Peyer's patch (tissue), 4 donors: Measurements from ENCODE around the gene LY6G6F. TPM values are rescaled to one million over a fixed set of nuclear protein-coding genes. Genes with fewer than 3 reads are reported as not detected.

ENCODE experiments used
- DNase-seq, 3 donors: peaks; one replicate each; pipeline ENCODE4 v3.0.0-alpha.2; 2017 to 2019
- H3K27ac ChIP-seq, 4 donors: fragments of 200-600 bp; sonication (generic); one replicate each; pipeline ENCODE4 v1.5.1; 2016 to 2019
- H3K27me3 ChIP-seq, 2 donors: fragments of 200-600 bp; sonication (generic); one replicate each; pipeline ENCODE4 v1.5.1; 2019
- H3K36me3 ChIP-seq, 3 donors: fragments of 200-600 bp; sonication (generic); one replicate each; pipeline ENCODE4 v1.5.1; 2016 to 2019
- H3K4me1 ChIP-seq, 4 donors: fragments of 200-600 bp; sonication (generic); one replicate each; pipeline ENCODE4 v1.5.1; 2016 to 2019
- H3K4me3 ChIP-seq, 4 donors: fragments of 200-600 bp; sonication (generic); 1 replicate in 3 of 4; 2 replicates in 1 of 4; pipeline ENCODE4 v1.5.1; 2016 to 2019; ENCODE audit warnings: mild to moderate bottlenecking in 1 of 4
- H3K9me3 ChIP-seq, 4 donors: fragments of 200-600 bp; sonication (generic); one replicate each; pipeline ENCODE4 v1.5.1; 2016 to 2019; ENCODE audit warnings: mild to moderate bottlenecking in 1 of 4
- CTCF ChIP-seq, 6 experiments: fragments of 450-650 bp in 4 of 6; fragments of 200-600 bp in 2 of 6; sonication (generic) in 1 of 6; IDR thresholded peaks; one replicate each; pipeline ENCODE4 v1.5.1; 2017 to 2019; ENCODE audit warnings: antibody characterized with exemption in 6 of 6, mild to moderate bottlenecking in 3 of 6, moderate library complexity in 1 of 6
- POLR2A ChIP-seq, 2 donors: fragments of 450-650 bp; IDR thresholded peaks; one replicate each; pipeline ENCODE4 v1.5.1; 2017; ENCODE audit warnings: antibody characterized with exemption in 2 of 2, mild to moderate bottlenecking in 2 of 2, moderate library complexity in 2 of 2
- total RNA-seq, 4 donors: library from RNA; depleted of rRNA; stranded (reverse); fragments of >200 nt; gene quantifications; one replicate each; pipeline ENCODE4 v1.1.0, GENCODE V29; 2016

The LY6G6F gene
- total RNA-seq, 4 donors from 2014 or later: not detected

- DNase-seq: no peak
- Histone ChIP-seq H3K27ac (no peak overlapping the region), H3K36me3 (no peaks in the 10 kb centered on the region), H3K9me3 (no peaks in the 10 kb centered on the region), H3K27me3 (no peaks in the 10 kb centered on the region), H3K4me3 (no peak overlapping the region), H3K4me1 (peaks cover 4 to 22% (median 20%) of the 10 kb centered on the region in 4 donors)
- TF ChIP-seq POLR2A (IDR thresholded peaks at IDR 0.05) (no peak), CTCF (IDR thresholded peaks at IDR 0.05) (no peak)
These were observed 36.2 kb downstream of the LY6G6F start for GRCh38 chr6:31742894-31743293.

GRCh38 chr6:31744422-31744821 is 37.8 kb downstream of the LY6G6F start:
- no peak for DNase-seq
- H3K27ac ChIP-seq: no peak overlapping the region
- H3K4me3 ChIP-seq: no peak overlapping the region
- peaks cover 0 to 9% (median 7%) of the 10 kb centered on the region in 4 donors for H3K4me1 ChIP-seq
- H3K9me3 ChIP-seq: no peaks in the 10 kb centered on the region
- H3K27me3 ChIP-seq: no peaks in the 10 kb centered on the region
- no peaks in the 10 kb centered on the region for H3K36me3 ChIP-seq
- TF ChIP-seq POLR2A (IDR thresholded peaks at IDR 0.05) (no peak), CTCF (IDR thresholded peaks at IDR 0.05) (no peak)

GRCh38 chr6:31749301-31750036 is 42.8 kb downstream of the LY6G6F start:
- no peak overlapping the region for H3K4me3 ChIP-seq
- DNase-seq: no peak
- H3K27ac ChIP-seq: no peak overlapping the region
- H3K9me3 ChIP-seq: no peaks in the 10 kb centered on the region
- H3K36me3 ChIP-seq: no peaks in the 10 kb centered on the region
- no peaks in the 10 kb centered on the region for H3K4me1 ChIP-seq
- no peaks in the 10 kb centered on the region for H3K27me3 ChIP-seq
- TF ChIP-seq POLR2A (IDR thresholded peaks at IDR 0.05) (no peak), CTCF (IDR thresholded peaks at IDR 0.05) (no peak)

GRCh38 chr6:31750411-31751022 is 43.9 kb downstream of the LY6G6F start:
- TF ChIP-seq CTCF (IDR thresholded peaks at IDR 0.05) (no peak), POLR2A (IDR thresholded peaks at IDR 0.05) (no peak)
- H3K27ac ChIP-seq: no peak overlapping the region
- no peaks in the 10 kb centered on the region for H3K9me3 ChIP-seq
- no peaks in the 10 kb centered on the region for H3K36me3 ChIP-seq
- no peaks in the 10 kb centered on the region for H3K4me1 ChIP-seq
- no peak for DNase-seq
- no peaks in the 10 kb centered on the region for H3K27me3 ChIP-seq
- H3K4me3 ChIP-seq: no peak overlapping the region

- no peaks in the 10 kb centered on the region for H3K36me3 ChIP-seq
- no peaks in the 10 kb centered on the region for H3K4me1 ChIP-seq
- no peak for TF ChIP-seq CTCF (IDR thresholded peaks at IDR 0.05)
- TF ChIP-seq POLR2A (IDR thresholded peaks at IDR 0.05): no peak
- H3K27me3 ChIP-seq: no peaks in the 10 kb centered on the region
- no peak overlapping the region for H3K4me3 ChIP-seq
- DNase-seq: no peak
- no peak overlapping the region for H3K27ac ChIP-seq
- no peaks in the 10 kb centered on the region for H3K9me3 ChIP-seq
These were observed 46.2 kb downstream of the LY6G6F start for GRCh38 chr6:31752739-31753319.
